Measurements from ENCODE around the gene PRAME.
"Not testable (repeated sequence)": the region's sequence is repeated elsewhere in the genome, so short reads cannot be mapped to it uniquely, and the experiment has no call there.

The PRAME gene

DNA sequence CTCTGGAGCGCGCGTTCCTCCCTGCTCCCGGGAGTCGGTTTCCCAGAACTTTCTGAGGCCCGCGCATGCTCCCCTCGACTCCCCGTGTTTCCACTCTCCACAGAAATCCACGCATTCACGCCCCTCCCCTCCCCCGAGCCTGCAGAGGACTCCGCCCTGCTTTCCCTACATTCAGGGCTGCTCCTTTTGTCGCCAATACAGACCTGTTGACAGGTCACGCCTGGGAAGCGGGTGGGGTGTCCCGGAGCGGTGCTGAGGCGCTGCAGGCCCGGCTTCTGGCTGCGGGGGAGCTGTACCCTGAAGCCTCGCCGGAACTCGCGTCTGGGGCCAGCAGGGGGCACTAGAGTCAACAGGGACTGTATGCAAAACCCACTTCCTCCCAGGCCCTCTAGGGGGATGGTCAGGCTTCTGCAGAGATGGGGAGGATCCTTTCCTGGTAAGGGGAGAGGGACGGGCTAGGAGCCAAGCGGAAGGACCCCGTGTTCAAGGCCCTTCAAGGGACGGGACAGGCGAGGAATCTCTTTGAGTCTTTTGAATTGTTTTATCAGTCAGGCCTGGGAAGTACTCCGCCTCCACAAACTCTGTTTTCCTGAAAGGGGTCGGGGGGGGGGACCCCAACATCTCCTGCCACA is at the start of gene PRAME (continued):
- TF ChIP-seq, protein P1, sequence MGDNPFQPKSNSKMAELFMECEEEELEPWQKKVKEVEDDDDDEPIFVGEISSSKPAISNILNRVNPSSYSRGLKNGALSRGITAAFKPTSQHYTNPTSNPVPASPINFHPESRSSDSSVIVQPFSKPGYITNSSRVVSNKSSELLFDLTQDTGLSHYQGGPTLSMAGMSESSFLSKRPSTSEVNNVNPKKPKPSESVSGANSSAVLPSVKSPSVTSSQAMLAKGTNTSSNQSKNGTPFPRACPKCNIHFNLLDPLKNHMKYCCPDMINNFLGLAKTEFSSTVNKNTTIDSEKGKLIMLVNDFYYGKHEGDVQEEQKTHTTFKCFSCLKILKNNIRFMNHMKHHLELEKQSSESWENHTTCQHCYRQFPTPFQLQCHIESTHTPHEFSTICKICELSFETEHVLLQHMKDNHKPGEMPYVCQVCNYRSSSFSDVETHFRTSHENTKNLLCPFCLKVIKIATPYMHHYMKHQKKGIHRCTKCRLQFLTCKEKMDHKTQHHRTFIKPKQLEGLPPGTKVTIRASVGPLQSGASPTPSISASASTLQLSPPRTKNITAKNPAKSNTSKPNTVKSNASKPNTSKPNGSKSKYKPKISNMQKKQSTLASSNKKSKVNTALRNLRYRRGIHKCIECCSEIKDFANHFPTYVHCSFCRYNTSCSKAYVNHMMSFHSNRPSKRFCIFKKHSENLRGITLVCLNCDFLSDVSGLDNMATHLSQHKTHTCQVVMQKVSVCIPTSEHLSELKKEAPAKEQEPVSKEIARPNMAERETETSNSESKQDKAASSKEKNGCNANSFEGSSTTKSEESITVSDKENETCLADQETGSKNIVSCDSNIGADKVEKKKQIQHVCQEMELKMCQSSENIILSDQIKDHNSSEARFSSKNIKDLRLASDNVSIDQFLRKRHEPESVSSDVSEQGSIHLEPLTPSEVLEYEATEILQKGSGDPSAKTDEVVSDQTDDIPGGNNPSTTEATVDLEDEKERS (tag by site-specific recombination; IDR thresholded peaks at IDR 0.05) = no peak
- TF ChIP-seq ZSCAN30 (tag by site-specific recombination; IDR thresholded peaks at IDR 0.05) (no peak), ZNF510 (tag by site-specific recombination; IDR thresholded peaks at IDR 0.05; ENCODE audit: insufficient replicate concordance) (no peak), ZNF654 (tag by site-specific recombination; IDR thresholded peaks at IDR 0.05; ENCODE audit: low read depth) (peak; percentile 23), KLF8 (tag by site-specific recombination; IDR thresholded peaks at IDR 0.05) (no peak), ZNF132 (tag by site-specific recombination; IDR thresholded peaks at IDR 0.05; ENCODE audit: borderline replicate concordance) (no peak), ZBTB21 (tag by site-specific recombination; IDR thresholded peaks at IDR 0.05) (no peak), ZNF785 (tag by site-specific recombination; IDR thresholded peaks at IDR 0.05) (peak; percentile 63; the same call in 1 of the 2 replicates), SP7 (tag by site-specific recombination; IDR thresholded peaks at IDR 0.05) (peak; percentile 50), ZNF843 (tag by site-specific recombination; IDR thresholded peaks at IDR 0.05) (no peak), ZNF560 (tag by site-specific recombination; IDR thresholded peaks at IDR 0.05; ENCODE audit: borderline replicate concordance) (no peak), ZNF776 (tag by site-specific recombination; IDR thresholded peaks at IDR 0.05; ENCODE audit: borderline replicate concordance) (no peak)
- TF ChIP-seq, protein P2, sequence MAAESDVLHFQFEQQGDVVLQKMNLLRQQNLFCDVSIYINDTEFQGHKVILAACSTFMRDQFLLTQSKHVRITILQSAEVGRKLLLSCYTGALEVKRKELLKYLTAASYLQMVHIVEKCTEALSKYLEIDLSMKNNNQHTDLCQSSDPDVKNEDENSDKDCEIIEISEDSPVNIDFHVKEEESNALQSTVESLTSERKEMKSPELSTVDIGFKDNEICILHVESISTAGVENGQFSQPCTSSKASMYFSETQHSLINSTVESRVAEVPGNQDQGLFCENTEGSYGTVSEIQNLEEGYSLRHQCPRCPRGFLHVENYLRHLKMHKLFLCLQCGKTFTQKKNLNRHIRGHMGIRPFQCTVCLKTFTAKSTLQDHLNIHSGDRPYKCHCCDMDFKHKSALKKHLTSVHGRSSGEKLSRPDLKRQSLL (tag by site-specific recombination; IDR thresholded peaks at IDR 0.05) = no peak
- TF ChIP-seq, protein P3, sequence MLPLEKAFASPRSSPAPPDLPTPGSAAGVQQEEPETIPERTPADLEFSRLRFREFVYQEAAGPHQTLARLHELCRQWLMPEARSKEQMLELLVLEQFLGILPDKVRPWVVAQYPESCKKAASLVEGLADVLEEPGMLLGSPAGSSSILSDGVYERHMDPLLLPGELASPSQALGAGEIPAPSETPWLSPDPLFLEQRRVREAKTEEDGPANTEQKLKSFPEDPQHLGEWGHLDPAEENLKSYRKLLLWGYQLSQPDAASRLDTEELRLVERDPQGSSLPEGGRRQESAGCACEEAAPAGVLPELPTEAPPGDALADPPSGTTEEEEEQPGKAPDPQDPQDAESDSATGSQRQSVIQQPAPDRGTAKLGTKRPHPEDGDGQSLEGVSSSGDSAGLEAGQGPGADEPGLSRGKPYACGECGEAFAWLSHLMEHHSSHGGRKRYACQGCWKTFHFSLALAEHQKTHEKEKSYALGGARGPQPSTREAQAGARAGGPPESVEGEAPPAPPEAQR (tag by site-specific recombination; IDR thresholded peaks at IDR 0.05) = no peak
- TF ChIP-seq, protein P4, sequence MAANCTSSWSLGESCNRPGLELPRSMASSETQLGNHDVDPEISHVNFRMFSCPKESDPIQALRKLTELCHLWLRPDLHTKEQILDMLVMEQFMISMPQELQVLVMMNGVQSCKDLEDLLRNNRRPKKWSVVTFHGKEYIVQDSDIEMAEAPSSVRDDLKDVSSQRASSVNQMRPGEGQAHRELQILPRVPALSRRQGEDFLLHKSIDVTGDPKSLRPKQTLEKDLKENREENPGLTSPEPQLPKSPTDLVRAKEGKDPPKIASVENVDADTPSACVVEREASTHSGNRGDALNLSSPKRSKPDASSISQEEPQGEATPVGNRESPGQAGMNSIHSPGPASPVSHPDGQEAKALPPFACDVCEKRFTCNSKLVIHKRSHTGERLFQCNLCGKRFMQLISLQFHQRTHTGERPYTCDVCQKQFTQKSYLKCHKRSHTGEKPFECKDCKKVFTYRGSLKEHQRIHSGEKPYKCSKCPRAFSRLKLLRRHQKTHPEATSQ (tag by site-specific recombination; IDR thresholded peaks at IDR 0.05) = no peak

DNA sequence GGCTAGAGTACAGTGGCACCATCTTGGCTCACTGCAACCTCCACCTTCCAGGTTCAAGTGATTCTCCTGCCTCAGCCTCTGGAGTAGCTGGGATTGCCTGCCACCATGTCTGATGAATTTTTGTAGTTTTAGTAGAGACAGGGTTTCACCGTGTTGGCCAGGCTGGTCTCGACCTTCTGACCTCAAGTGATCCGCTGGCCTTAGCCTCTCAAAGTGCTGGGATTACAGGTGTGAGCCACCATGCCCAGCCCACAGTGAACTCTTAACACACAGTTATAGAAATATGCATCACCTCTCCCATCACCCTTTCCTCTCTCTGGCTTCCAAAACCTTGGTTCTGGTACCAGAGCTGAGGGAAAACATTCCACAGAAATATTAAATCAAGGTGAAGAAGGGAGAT is 49.0 kb upstream of the PRAME start:
- H3K27ac ChIP-seq (ENCODE audit: extremely low read depth, low read depth, low read length); H3K9me3 ChIP-seq (ENCODE audit: control insufficient read depth, insufficient read depth, low read depth, low read length); H3K4me1 ChIP-seq (ENCODE audit: control insufficient read depth, insufficient read depth, low read length); POLR2A ChIA-PET; H3K4me3 ChIP-seq (ENCODE audit: low read depth, low read length); H3K36me3 ChIP-seq (ENCODE audit: control insufficient read depth in 2 of 2, insufficient read depth in 1 of 2, low read length in 2 of 2): not testable (repeated sequence)
- CTCF ChIA-PET = interaction anchor here (0.6 to 0.9 kb wide), 2 partner anchors 32 to 162 kb away, joined by 3 to 5 read pairs; no protein-coding TSS in a partner anchor

DNA sequence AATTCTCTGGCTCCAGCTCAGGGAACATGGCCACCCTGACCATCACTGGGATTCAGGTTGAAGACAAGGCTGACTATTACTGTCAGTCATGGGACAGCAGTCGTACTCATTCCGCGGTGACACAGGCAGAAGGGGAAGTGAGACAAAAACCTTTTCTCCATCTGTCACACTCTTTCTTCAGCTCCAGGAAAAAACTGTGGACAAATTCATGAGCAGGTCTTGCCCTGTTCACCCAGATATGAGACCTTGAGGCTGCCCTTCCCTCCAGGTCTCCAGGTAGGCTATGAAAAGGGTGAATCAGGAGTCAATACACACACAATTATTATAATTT is 46.0 kb upstream of the PRAME start:
- ChIA-PET POLR2A (no interaction called here), CTCF (interaction anchor here (0.5 to 1.7 kb wide), 10 partner anchors 11 to 279 kb away, joined by 3 to 7 read pairs (median 4); no protein-coding TSS in a partner anchor)
- no peaks in the 10 kb centered on the region for H3K4me1 ChIP-seq (ENCODE audit: control insufficient read depth, insufficient read depth, low read length)
- no peak overlapping the region for H3K27ac ChIP-seq (ENCODE audit: extremely low read depth, low read depth, low read length)
- H3K9me3 ChIP-seq (ENCODE audit: control insufficient read depth, insufficient read depth, low read depth, low read length) = no peaks in the 10 kb centered on the region
- H3K36me3 ChIP-seq (ENCODE audit: control insufficient read depth in 2 of 2, insufficient read depth in 1 of 2, low read length in 2 of 2) = no peaks in the 10 kb centered on the region
- no peak overlapping the region for H3K4me3 ChIP-seq (ENCODE audit: low read depth, low read length)
- no peak for TF ChIP-seq ZNF510 (tag by site-specific recombination; IDR thresholded peaks at IDR 0.05; ENCODE audit: insufficient replicate concordance)
- no peak for TF ChIP-seq ZNF184 (tag by site-specific recombination; IDR thresholded peaks at IDR 0.05)
- TF ChIP-seq ZSCAN16 (tag by site-specific recombination; IDR thresholded peaks at IDR 0.05) = no peak
- TF ChIP-seq, protein P5, sequence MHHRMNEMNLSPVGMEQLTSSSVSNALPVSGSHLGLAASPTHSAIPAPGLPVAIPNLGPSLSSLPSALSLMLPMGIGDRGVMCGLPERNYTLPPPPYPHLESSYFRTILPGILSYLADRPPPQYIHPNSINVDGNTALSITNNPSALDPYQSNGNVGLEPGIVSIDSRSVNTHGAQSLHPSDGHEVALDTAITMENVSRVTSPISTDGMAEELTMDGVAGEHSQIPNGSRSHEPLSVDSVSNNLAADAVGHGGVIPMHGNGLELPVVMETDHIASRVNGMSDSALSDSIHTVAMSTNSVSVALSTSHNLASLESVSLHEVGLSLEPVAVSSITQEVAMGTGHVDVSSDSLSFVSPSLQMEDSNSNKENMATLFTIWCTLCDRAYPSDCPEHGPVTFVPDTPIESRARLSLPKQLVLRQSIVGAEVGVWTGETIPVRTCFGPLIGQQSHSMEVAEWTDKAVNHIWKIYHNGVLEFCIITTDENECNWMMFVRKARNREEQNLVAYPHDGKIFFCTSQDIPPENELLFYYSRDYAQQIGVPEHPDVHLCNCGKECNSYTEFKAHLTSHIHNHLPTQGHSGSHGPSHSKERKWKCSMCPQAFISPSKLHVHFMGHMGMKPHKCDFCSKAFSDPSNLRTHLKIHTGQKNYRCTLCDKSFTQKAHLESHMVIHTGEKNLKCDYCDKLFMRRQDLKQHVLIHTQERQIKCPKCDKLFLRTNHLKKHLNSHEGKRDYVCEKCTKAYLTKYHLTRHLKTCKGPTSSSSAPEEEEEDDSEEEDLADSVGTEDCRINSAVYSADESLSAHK (tag by site-specific recombination; IDR thresholded peaks at IDR 0.05) = no peak
- no peak for TF ChIP-seq KLF9 (tag by site-specific recombination; IDR thresholded peaks at IDR 0.05; ENCODE audit: low read depth)
- TF ChIP-seq OSR2 (tag by site-specific recombination; IDR thresholded peaks at IDR 0.05) = no peak
- no peak for TF ChIP-seq MEIS1 (CRISPR knock-in tag; IDR thresholded peaks at IDR 0.05; ENCODE audit: borderline replicate concordance)
- no peak for TF ChIP-seq ZNF654 (tag by site-specific recombination; IDR thresholded peaks at IDR 0.05; ENCODE audit: low read depth)
- TF ChIP-seq, protein P6, sequence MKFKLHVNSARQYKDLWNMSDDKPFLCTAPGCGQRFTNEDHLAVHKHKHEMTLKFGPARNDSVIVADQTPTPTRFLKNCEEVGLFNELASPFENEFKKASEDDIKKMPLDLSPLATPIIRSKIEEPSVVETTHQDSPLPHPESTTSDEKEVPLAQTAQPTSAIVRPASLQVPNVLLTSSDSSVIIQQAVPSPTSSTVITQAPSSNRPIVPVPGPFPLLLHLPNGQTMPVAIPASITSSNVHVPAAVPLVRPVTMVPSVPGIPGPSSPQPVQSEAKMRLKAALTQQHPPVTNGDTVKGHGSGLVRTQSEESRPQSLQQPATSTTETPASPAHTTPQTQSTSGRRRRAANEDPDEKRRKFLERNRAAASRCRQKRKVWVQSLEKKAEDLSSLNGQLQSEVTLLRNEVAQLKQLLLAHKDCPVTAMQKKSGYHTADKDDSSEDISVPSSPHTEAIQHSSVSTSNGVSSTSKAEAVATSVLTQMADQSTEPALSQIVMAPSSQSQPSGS (tag by site-specific recombination; IDR thresholded peaks at IDR 0.05; ENCODE audit: low read depth) = no peak
